SK-N-MC (cell line): Measurements from ENCODE around the gene ZBTB38.

Experiments used
- EZH2 ChIP-seq: fragments of 200-600 bp; sonication (generic); IDR thresholded peaks from one replicate; pipeline ENCODE4 v1.6.1; 2017; ENCODE audit warnings: antibody characterized with exemption
- FOXP2 ChIP-seq: optimal IDR thresholded peaks from 2 replicates; pipeline ENCODE3; 2011; ENCODE audit warnings: mild to moderate bottlenecking, moderate library complexity; ENCODE audit not compliant: insufficient read depth; ENCODE audit errors: extremely low read length, control extremely low read depth
- POLR2AphosphoS5 ChIP-seq: IDR thresholded peaks from 2 replicates; pipeline ENCODE4 v1.6.1; 2012; ENCODE audit warnings: mild to moderate bottlenecking, low read depth, low read length, borderline replicate concordance

DNA sequence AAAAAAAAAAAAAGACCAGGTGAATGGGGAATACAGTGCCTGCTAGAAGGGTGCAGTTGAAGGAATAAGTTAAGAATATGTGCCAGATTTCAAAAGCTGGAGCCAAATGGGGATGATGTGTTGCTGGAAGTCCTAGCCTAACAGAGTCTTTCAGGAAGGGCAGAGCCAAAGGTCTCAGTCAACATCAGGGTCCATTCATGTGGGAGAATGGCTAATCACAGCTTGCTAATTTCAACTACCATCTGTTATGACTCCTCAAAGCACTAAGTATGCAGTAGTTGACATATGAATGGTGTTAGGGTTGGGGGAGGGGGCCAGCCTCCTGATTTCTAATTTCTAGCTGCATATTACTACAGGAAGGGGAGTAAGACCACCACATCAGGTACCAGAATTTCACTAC lies 4.4 kb downstream of the ZBTB38 start:
- TF ChIP-seq POLR2AphosphoS5 (no peak), FOXP2 (no peak), EZH2 (no peak)
